HEK293 (cell line): ENCODE results near the gene ETV4.
A peak's percentile ranks its signal among the peaks of the same experiment; 100 is the strongest.

ENCODE experiments used
- CTCF ChIA-PET: fragments of 350-600 bp; formaldehyde crosslinking; extraction: SDS; loops from one replicate; lab custom pipeline; 2021; ENCODE audit warnings: antibody characterized with exemption; lab: Yijun Ruan, JAX
- POLR2A ChIA-PET: fragments of 300-600 bp; formaldehyde crosslinking; extraction: SDS; loops from one replicate; lab custom pipeline; 2020; ENCODE audit warnings: antibody characterized with exemption, inconsistent platforms; lab: Yijun Ruan, JAX
- H3K27ac ChIP-seq: fragments of 200-500 bp; sonication (Bioruptor generic); 2 replicates; pipeline ENCODE4 v1.5.1; 2014; ENCODE audit warnings: low read depth, low read length, control low read depth, inconsistent platforms; ENCODE audit errors: extremely low read depth
- H3K36me3 ChIP-seq, 2 experiments: fragments of 200-500 bp in 1 of 2; sonication (Bioruptor generic) in 1 of 2; 1 replicate in 1 of 2; 2 replicates in 1 of 2; pipeline ENCODE4 v1.5.1; 2014 to 2017; ENCODE audit warnings: inconsistent platforms in 2 of 2, low read length in 2 of 2; ENCODE audit not compliant: control insufficient read depth in 2 of 2, insufficient read depth in 1 of 2
- H3K4me1 ChIP-seq: fragments of 200-500 bp; sonication (Bioruptor generic); 2 replicates; pipeline ENCODE4 v1.5.1; 2014; ENCODE audit warnings: mild to moderate bottlenecking, low read length, inconsistent platforms; ENCODE audit not compliant: control insufficient read depth, insufficient read depth
- H3K4me3 ChIP-seq: 2 replicates; pipeline ENCODE4 v1.5.1; 2011; ENCODE audit warnings: low read depth, mild to moderate bottlenecking, control low read depth, low read length, moderate library complexity
- H3K9me3 ChIP-seq: fragments of 200-500 bp; sonication (Bioruptor generic); 2 replicates; pipeline ENCODE4 v1.5.1; 2014; ENCODE audit warnings: low read depth, low read length, inconsistent platforms; ENCODE audit not compliant: control insufficient read depth, insufficient read depth
- HIC1 ChIP-seq: fragments of 450-650 bp; formaldehyde crosslinking; IDR thresholded peaks from 2 replicates; pipeline ENCODE4 v1.5.1; 2016; ENCODE audit warnings: missing biosample characterization, missing genetic modification characterization
- KLF1 ChIP-seq: fragments of 450-650 bp; formaldehyde crosslinking; IDR thresholded peaks from 2 replicates; pipeline ENCODE4 v1.5.1; 2016; ENCODE audit warnings: missing biosample characterization, missing genetic modification characterization
- SP7 ChIP-seq: fragments of 450-650 bp; formaldehyde crosslinking; IDR thresholded peaks from 2 replicates; pipeline ENCODE4 v1.5.1; 2016; ENCODE audit warnings: missing biosample characterization, missing genetic modification characterization
- YY2 ChIP-seq: fragments of 450-650 bp; formaldehyde crosslinking; IDR thresholded peaks from 2 replicates; pipeline ENCODE4 v1.5.1; 2016; ENCODE audit warnings: missing biosample characterization, missing genetic modification characterization
- ZBTB7A ChIP-seq: fragments of 450-650 bp; formaldehyde crosslinking; IDR thresholded peaks from 2 replicates; pipeline ENCODE4 v1.5.1; 2016; ENCODE audit warnings: low read depth, missing biosample characterization, missing genetic modification characterization
- ZFP69B ChIP-seq: fragments of 450-650 bp; formaldehyde crosslinking; IDR thresholded peaks from 2 replicates; pipeline ENCODE4 v1.5.1; 2016; ENCODE audit warnings: missing biosample characterization, missing genetic modification characterization
- ZNF184 ChIP-seq: fragments of 450-650 bp; IDR thresholded peaks from 2 replicates; pipeline ENCODE4 v1.5.1; 2018; ENCODE audit warnings: missing biosample characterization, mild to moderate bottlenecking, missing genetic modification characterization
- ZNF239 ChIP-seq: fragments of 450-650 bp; formaldehyde crosslinking; IDR thresholded peaks from 2 replicates; pipeline ENCODE4 v1.5.1; 2016; ENCODE audit warnings: missing biosample characterization, missing genetic modification characterization
- ZNF274 ChIP-seq, 2 experiments: fragments of 200-500 bp in 1 of 2; fragments of 450-650 bp in 1 of 2; sonication (Bioruptor generic) in 1 of 2; formaldehyde crosslinking in 1 of 2; IDR thresholded peaks; 2 replicates each; pipeline versions ENCODE4 v1.5.1 to v1.6.1; 2014 to 2016; ENCODE audit warnings: borderline replicate concordance in 1 of 2, inconsistent platforms in 1 of 2, low read length in 1 of 2, missing biosample characterization in 1 of 2, missing genetic modification characterization in 1 of 2
- ZNF335 ChIP-seq: fragments of 450-650 bp; formaldehyde crosslinking; conservative IDR thresholded peaks from 2 replicates; pipeline ENCODE4 v1.5.1; 2016; ENCODE audit warnings: missing biosample characterization, missing genetic modification characterization
- ZNF366 ChIP-seq: fragments of 450-650 bp; formaldehyde crosslinking; conservative IDR thresholded peaks from 2 replicates; pipeline ENCODE4 v1.5.1; 2016; ENCODE audit warnings: missing biosample characterization, missing genetic modification characterization
- ZNF404 ChIP-seq: fragments of 450-650 bp; formaldehyde crosslinking; IDR thresholded peaks from 2 replicates; pipeline ENCODE4 v1.5.1; 2017; ENCODE audit warnings: missing biosample characterization, missing genetic modification characterization
- ZNF571 ChIP-seq: fragments of 450-650 bp; formaldehyde crosslinking; IDR thresholded peaks from 2 replicates; pipeline ENCODE4 v1.5.0; 2017; ENCODE audit warnings: missing biosample characterization, missing genetic modification characterization
- ZNF585B ChIP-seq: fragments of 450-650 bp; formaldehyde crosslinking; IDR thresholded peaks from 2 replicates; pipeline ENCODE4 v1.5.1; 2016; ENCODE audit warnings: missing biosample characterization, missing genetic modification characterization
- ZNF629 ChIP-seq: fragments of 450-650 bp; formaldehyde crosslinking; IDR thresholded peaks from 2 replicates; pipeline ENCODE4 v1.5.1; 2017; ENCODE audit warnings: missing biosample characterization, missing genetic modification characterization
- ZNF692 ChIP-seq: fragments of 450-650 bp; formaldehyde crosslinking; IDR thresholded peaks from 2 replicates; pipeline ENCODE4 v1.5.1; 2016; ENCODE audit warnings: missing biosample characterization, missing genetic modification characterization
- ZNF707 ChIP-seq: fragments of 450-650 bp; formaldehyde crosslinking; IDR thresholded peaks from 2 replicates; pipeline ENCODE4 v1.5.1; 2016; ENCODE audit warnings: missing biosample characterization, missing genetic modification characterization
- ZNF777 ChIP-seq: fragments of 450-650 bp; formaldehyde crosslinking; IDR thresholded peaks from 2 replicates; pipeline ENCODE4 v1.5.1; 2017; ENCODE audit warnings: missing biosample characterization, missing genetic modification characterization, borderline replicate concordance
- ZNF843 ChIP-seq: fragments of 450-650 bp; formaldehyde crosslinking; IDR thresholded peaks from 2 replicates; pipeline ENCODE4 v1.5.1; 2016; ENCODE audit warnings: missing biosample characterization, missing genetic modification characterization
- ZSCAN30 ChIP-seq: fragments of 450-650 bp; IDR thresholded peaks from 2 replicates; pipeline ENCODE4 v1.5.1; 2018; ENCODE audit warnings: missing biosample characterization, mild to moderate bottlenecking, missing genetic modification characterization, moderate library complexity
- TF ChIP-seq, protein P1 (sequence below): fragments of 450-650 bp; formaldehyde crosslinking; IDR thresholded peaks from 2 replicates; pipeline ENCODE4 v1.5.1; 2016; ENCODE audit warnings: missing biosample characterization, missing genetic modification characterization
- TF ChIP-seq, protein P2 (sequence below): fragments of 450-650 bp; formaldehyde crosslinking; IDR thresholded peaks from 2 replicates; pipeline ENCODE4 v1.5.1; 2016; ENCODE audit warnings: missing biosample characterization, missing genetic modification characterization
- TF ChIP-seq, protein P3 (sequence below): fragments of 450-650 bp; formaldehyde crosslinking; IDR thresholded peaks from 2 replicates; pipeline ENCODE4 v1.5.1; 2016; ENCODE audit warnings: missing biosample characterization, missing genetic modification characterization

Gene ETV4

DNA sequence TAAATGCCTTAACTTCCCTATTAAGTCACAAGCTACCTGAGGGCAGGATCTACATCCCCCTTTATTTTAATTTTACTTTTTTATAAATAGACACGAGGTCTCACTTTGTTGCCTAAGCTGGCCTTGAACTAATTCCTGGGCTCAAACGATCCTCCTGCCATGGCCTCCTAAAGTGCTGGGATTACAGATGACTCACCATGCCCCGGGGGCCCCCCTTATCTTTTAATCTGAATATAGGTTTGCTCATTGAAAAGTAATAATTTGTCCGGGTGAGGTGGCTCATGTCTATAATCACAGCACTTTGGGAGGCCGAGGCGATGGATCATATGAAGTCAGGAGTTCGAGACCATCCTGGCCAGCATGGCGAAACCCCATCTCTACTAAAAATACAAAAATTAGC lies 14.2 kb downstream of the ETV4 start (continued):
- no peak for TF ChIP-seq ZSCAN30 (tag by site-specific recombination)
- TF ChIP-seq, all 188 proteins: peak for 8

- ChIA-PET POLR2A (interaction anchor here (0.5 to 1.3 kb wide), 8 partner anchors 9 to 511 kb away, joined by 3 to 7 read pairs (median 4); partner anchors contain the start of genes DHX8 and ETV4), CTCF (interaction anchor here (1.0 to 2.0 kb wide), 4 partner anchors 11 to 143 kb away, joined by 4 to 11 read pairs (median 4); partner anchors contain the start of gene DHX8)
- H3K9me3 ChIP-seq: no peaks in the 10 kb centered on the region
- 0 out of 2 replicates have a peak, but pooled peaks have one; percentile 40 for TF ChIP-seq ZNF366 (tag by site-specific recombination)
- 0 out of 2 replicates have a peak, but pooled peaks have one; percentile 5 for TF ChIP-seq ZNF629 (tag by site-specific recombination)
- TF ChIP-seq, protein P1, sequence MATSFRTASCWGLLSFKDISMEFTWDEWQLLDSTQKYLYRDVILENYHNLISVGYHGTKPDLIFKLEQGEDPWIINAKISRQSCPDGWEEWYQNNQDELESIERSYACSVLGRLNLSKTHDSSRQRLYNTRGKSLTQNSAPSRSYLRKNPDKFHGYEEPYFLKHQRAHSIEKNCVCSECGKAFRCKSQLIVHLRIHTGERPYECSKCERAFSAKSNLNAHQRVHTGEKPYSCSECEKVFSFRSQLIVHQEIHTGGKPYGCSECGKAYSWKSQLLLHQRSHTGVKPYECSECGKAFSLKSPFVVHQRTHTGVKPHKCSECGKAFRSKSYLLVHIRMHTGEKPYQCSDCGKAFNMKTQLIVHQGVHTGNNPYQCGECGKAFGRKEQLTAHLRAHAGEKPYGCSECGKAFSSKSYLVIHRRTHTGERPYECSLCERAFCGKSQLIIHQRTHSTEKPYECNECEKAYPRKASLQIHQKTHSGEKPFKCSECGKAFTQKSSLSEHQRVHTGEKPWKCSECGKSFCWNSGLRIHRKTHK (tag by site-specific recombination): no peak
- no peak for TF ChIP-seq ZNF571 (tag by site-specific recombination)
- TF ChIP-seq ZNF335 (tag by site-specific recombination): 0 out of 2 replicates have a peak, but pooled peaks have one; percentile 7
- TF ChIP-seq, all 188 proteins: peak for 3
- peaks cover 18% of the 10 kb centered on the region for H3K4me1 ChIP-seq
- H3K36me3 ChIP-seq: peaks cover 0 to 20% of the 10 kb centered on the region in 2 experiments; a peak in 1 of 3 replicates
- H3K4me3 ChIP-seq: no peak overlapping the region
- peak overlapping the region; percentile 6 for H3K27ac ChIP-seq
These were observed 15.1 kb downstream of the ETV4 start for GRCh38 chr17:43531082-43531378.

DNA sequence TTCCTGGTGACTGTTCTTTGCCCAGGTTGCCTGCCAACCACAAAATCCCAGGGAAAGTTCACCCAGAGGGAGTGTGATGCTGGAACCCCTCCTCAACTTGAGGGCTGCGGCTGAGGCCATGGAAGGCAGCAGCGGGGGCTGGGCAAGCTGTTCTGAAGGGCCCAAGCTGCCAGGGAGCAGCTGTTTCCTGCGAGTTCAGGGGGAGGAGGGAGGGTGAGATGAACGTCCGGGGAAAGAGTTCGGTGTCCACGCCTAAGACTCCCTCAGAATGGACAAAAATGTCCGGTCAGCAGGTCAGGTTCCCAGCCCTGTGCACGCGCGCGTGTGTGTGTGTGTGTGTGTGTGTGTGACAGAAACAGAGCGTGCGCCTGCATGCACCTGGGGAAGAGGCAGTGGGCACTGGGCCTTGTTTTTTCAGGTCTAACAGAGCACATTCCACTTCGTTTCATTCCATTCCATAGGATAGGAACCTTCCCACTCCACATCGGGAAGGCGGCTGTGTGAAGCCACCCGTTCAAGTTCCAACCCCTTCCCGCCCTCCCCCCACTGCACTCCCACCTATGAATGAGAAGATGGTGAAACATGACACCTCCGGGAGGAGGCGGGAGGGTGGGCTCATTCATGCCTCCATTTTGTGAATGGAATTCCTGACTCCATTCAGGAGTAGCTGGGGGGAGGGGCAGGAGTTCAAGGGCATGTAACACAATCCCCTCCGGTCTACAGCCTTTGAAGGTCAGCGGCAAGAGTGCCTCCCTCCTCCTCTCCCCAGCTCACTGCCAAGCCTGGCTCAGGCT lies 15.7 kb downstream of the ETV4 start:
- CTCF ChIA-PET: interaction anchor here (0.5 to 2.0 kb wide), 6 partner anchors 10 to 195 kb away, joined by 3 to 11 read pairs (median 4); partner anchors contain the start of gene DHX8
- Histone ChIP-seq H3K4me3 (no peak overlapping the region; the same call in 1 of the 2 replicates), H3K4me1 (peaks cover 18% of the 10 kb centered on the region), H3K27ac (peak overlapping the region; percentile 19), H3K9me3 (no peaks in the 10 kb centered on the region), H3K36me3 (peaks cover 0 to 25% of the 10 kb centered on the region in 2 experiments; a peak in 1 of 3 replicates)
- POLR2A ChIA-PET: interaction anchor here (0.7 to 1.3 kb wide), 7 partner anchors 9 to 510 kb away, joined by 3 to 7 read pairs (median 5); partner anchors contain the start of genes DHX8 and ETV4
- no peak for TF ChIP-seq ZNF707 (tag by site-specific recombination)
- TF ChIP-seq ZNF404: no peak
- TF ChIP-seq ZFP69B (tag by site-specific recombination): no peak
- TF ChIP-seq, protein P2, sequence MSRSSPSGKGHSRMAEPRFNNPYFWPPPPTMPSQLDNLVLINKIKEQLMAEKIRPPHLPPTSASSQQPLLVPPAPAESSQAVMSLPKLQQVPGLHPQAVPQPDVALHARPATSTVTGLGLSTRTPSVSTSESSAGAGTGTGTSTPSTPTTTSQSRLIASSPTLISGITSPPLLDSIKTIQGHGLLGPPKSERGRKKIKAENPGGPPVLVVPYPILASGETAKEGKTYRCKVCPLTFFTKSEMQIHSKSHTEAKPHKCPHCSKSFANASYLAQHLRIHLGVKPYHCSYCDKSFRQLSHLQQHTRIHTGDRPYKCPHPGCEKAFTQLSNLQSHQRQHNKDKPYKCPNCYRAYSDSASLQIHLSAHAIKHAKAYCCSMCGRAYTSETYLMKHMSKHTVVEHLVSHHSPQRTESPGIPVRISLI (tag by site-specific recombination): 0 out of 2 replicates have a peak, but pooled peaks have one; percentile 51
- peak; percentile 81 for TF ChIP-seq ZNF843 (tag by site-specific recombination)
- TF ChIP-seq ZNF239: no peak
- no peak for TF ChIP-seq ZNF777 (tag by site-specific recombination)
- TF ChIP-seq ZNF692 (tag by site-specific recombination): peak; percentile 48; the same call in 1 of the 2 replicates
- no peak for TF ChIP-seq ZBTB7A (tag by site-specific recombination)
- TF ChIP-seq, protein P3, sequence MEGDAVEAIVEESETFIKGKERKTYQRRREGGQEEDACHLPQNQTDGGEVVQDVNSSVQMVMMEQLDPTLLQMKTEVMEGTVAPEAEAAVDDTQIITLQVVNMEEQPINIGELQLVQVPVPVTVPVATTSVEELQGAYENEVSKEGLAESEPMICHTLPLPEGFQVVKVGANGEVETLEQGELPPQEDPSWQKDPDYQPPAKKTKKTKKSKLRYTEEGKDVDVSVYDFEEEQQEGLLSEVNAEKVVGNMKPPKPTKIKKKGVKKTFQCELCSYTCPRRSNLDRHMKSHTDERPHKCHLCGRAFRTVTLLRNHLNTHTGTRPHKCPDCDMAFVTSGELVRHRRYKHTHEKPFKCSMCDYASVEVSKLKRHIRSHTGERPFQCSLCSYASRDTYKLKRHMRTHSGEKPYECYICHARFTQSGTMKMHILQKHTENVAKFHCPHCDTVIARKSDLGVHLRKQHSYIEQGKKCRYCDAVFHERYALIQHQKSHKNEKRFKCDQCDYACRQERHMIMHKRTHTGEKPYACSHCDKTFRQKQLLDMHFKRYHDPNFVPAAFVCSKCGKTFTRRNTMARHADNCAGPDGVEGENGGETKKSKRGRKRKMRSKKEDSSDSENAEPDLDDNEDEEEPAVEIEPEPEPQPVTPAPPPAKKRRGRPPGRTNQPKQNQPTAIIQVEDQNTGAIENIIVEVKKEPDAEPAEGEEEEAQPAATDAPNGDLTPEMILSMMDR (tag by site-specific recombination): no peak
- peak; percentile 82 for TF ChIP-seq KLF1 (tag by site-specific recombination)
- TF ChIP-seq SP7 (tag by site-specific recombination): peak; percentile 93
- no peak for TF ChIP-seq ZNF585B (tag by site-specific recombination)
- peak; percentile 88 for TF ChIP-seq HIC1 (tag by site-specific recombination)
- TF ChIP-seq ZNF274 (IDR thresholded peaks at IDR 0.05; ENCODE audit: low read length): no peak
- TF ChIP-seq ZNF274 (tag by site-specific recombination; IDR thresholded peaks at IDR 0.05; ENCODE audit: borderline replicate concordance): no peak
- TF ChIP-seq YY2 (tag by site-specific recombination): peak; percentile 78
- peak; percentile 63; the same call in 1 of the 2 replicates for TF ChIP-seq ZNF184 (tag by site-specific recombination)
